SK-N-SH treated with all-trans-retinoic acid at 6 μM for 48 hours (cell line): ENCODE results near the gene OR2V1.
"Not testable (repeated sequence)": the region's sequence is repeated elsewhere in the genome, so short reads cannot be mapped to it uniquely, and the experiment has no call there.

Source experiments
- BACH2 ChIP-seq: fragments of 250-450 bp; sonication (Bioruptor Pico); IDR thresholded peaks from 2 replicates; pipeline ENCODE4 v1.9.0; 2021; ENCODE audit warnings: mild to moderate bottlenecking, borderline replicate concordance
- CSDC2 ChIP-seq: fragments of 250-450 bp; sonication (Bioruptor Pico); IDR thresholded peaks from 2 replicates; pipeline ENCODE4 v1.5.0; 2020; ENCODE audit warnings: mild to moderate bottlenecking, moderate library complexity
- OSR1 ChIP-seq: fragments of 250-450 bp; sonication (Bioruptor Pico); IDR thresholded peaks from 2 replicates; pipeline ENCODE4 v1.8.0; 2022; ENCODE audit warnings: moderate library complexity, mild to moderate bottlenecking, inconsistent platforms
- PATZ1 ChIP-seq: fragments of 250-450 bp; sonication (Bioruptor Pico); IDR thresholded peaks from 2 replicates; pipeline ENCODE4 v1.8.0; 2020; ENCODE audit warnings: mild to moderate bottlenecking, moderate library complexity, borderline replicate concordance
- TSHZ2 ChIP-seq: fragments of 250-450 bp; sonication (Bioruptor Pico); IDR thresholded peaks from 2 replicates; pipeline ENCODE4 v1.5.0; 2020; ENCODE audit warnings: mild to moderate bottlenecking, moderate library complexity
- ZC3H10 ChIP-seq: fragments of 250-450 bp; sonication (Bioruptor Pico); IDR thresholded peaks from 2 replicates; pipeline ENCODE4 v1.5.1; 2021; ENCODE audit warnings: mild to moderate bottlenecking, moderate library complexity
- ZFP30 ChIP-seq: fragments of 450-650 bp; formaldehyde crosslinking; IDR thresholded peaks from 2 replicates; pipeline ENCODE4 v1.5.0; 2022; ENCODE audit warnings: mild to moderate bottlenecking, moderate library complexity

DNA sequence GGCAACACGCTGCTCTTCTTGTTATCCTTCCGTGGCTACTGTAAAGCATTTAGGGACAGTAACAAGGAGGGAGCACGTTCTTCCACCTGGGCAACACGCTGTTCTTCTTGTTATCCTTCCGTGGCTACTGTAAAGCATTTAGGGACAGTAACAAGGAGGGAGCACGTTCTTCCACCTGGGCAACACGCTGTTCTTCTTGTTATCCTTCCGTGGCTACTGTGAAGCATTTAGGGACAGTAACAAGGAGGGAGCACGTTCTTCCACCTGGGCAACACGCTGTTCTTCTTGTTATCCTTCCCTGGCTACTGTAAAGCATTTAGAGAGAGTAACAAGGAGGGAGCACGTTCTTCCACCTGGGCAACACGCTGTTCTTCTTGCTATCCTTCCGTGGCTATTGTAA lies 17.4 kb downstream of the OR2V1 start:
- not testable (repeated sequence) for TF ChIP-seq ZC3H10, CSDC2, ZFP30, BACH2, PATZ1, OSR1, TSHZ2 (CRISPR knock-in tag)
